A549 treated with AZD9567 at 1 μM for 4 hours (cell line): ENCODE results near the gene MARVELD1. TPM values are rescaled to one million over a fixed set of nuclear protein-coding genes. Genes with fewer than 3 reads are reported as not detected.

ENCODE experiments used
- total RNA-seq: library from RNA; stranded (reverse); fragments of 200-300 nt; extraction: Qiagen RNA extraction; gene quantifications from 5 replicates; pipeline ENCODE4 v1.2.3, GENCODE V29; 2022; ENCODE audit not compliant: insufficient read depth

Gene MARVELD1
- total RNA-seq = 40.2 to 50.8 TPM (median 46.9 TPM) in 5 replicates

GRCh38 chr10:97713339-97713825 lies at the start of gene MARVELD1:
Gene MARVELD1, plus strand, starts transcription at chr10:97713730. Its CDS starts 147 bp downstream, at chr10:97713877.

GRCh38 chr10:97686962-97687784 lies 26.4 kb upstream of the MARVELD1 start, which contains the start of gene AVPI1:
Gene AVPI1, minus strand, starts transcription at chr10:97687241. Its CDS starts 7,336 bp downstream, at chr10:97679905.

GRCh38 chr10:97736902-97737769 lies 23.6 kb downstream of the MARVELD1 start, which contains the start of gene ZFYVE27:
Gene ZFYVE27, plus strand, starts transcription at chr10:97737128. Its CDS starts 1,350 bp downstream, at chr10:97738478.

Other genes with a start within 250 kb of the MARVELD1 start
- 46.3 to 54.9 TPM (median 49.5 TPM) in 5 replicates for gene MMS19, start 215.3 kb upstream of the MARVELD1 start, total RNA-seq
- gene UBTD1, start 214.8 kb upstream of the MARVELD1 start, total RNA-seq = 19.0 to 20.1 TPM (median 19.9 TPM) in 5 replicates
- 4.4 to 6.8 TPM (median 5.9 TPM) in 4 of 5 replicates, not detected in the other for gene ANKRD2, start 141.0 kb upstream of the MARVELD1 start, total RNA-seq
- gene HOGA1, start 129.3 kb upstream of the MARVELD1 start, total RNA-seq = 1.6 to 2.2 TPM (median 1.9 TPM) in 5 replicates
- not detected in 5 replicates for gene C10orf62, start 124.0 kb upstream of the MARVELD1 start, total RNA-seq
- gene MORN4, start 80.2 kb upstream of the MARVELD1 start, total RNA-seq = 3.3 to 7.4 TPM (median 6.7 TPM) in 5 replicates
- gene PI4K2A, start 73.1 kb upstream of the MARVELD1 start, total RNA-seq = 21.4 to 26.1 TPM (median 24.3 TPM) in 5 replicates
- 92.2 to 115 TPM (median 98.3 TPM) in 5 replicates for gene AVPI1, start 26.5 kb upstream of the MARVELD1 start, total RNA-seq
- gene ZFYVE27, start 23.4 kb downstream of the MARVELD1 start, total RNA-seq = 14.1 to 27.4 TPM (median 24.7 TPM) in 5 replicates
- gene SFRP5, start 58.3 kb downstream of the MARVELD1 start, total RNA-seq = 1.8 to 2.4 TPM (median 2.1 TPM) in 5 replicates
- gene GOLGA7B, start 136.1 kb downstream of the MARVELD1 start, total RNA-seq = 2.7 to 3.2 TPM (median 3.0 TPM) in 5 replicates